Chondrocyte (in vitro differentiated cells): ENCODE data around the gene VTN. TPM values are rescaled to one million over a fixed set of nuclear protein-coding genes. Genes with fewer than 3 reads are reported as not detected.

Experiments
- DNase-seq: peaks from one replicate; pipeline ENCODE4 v3.0.0; 2021; ENCODE audit warnings: mixed read lengths, low spot score
- H3K27ac Mint-ChIP-seq: one replicate; pipeline ENCODE4 v1.8.0; 2021; ENCODE audit warnings: mild to moderate bottlenecking, moderate library complexity, mixed read lengths; ENCODE audit not compliant: unreplicated experiment
- H3K27me3 Mint-ChIP-seq: 2 replicates; pipeline ENCODE4 v1.8.0; 2021; ENCODE audit warnings: low read depth, mixed read lengths
- H3K36me3 Mint-ChIP-seq: 2 replicates; pipeline ENCODE4 v1.8.0; 2021; ENCODE audit warnings: low read depth, mixed read lengths
- H3K4me1 Mint-ChIP-seq: 2 replicates; pipeline ENCODE4 v1.8.0; 2021; ENCODE audit warnings: low read depth, mild to moderate bottlenecking, mixed read lengths
- H3K4me3 Mint-ChIP-seq: one replicate; pipeline ENCODE4 v1.8.0; 2021; ENCODE audit warnings: mild to moderate bottlenecking, moderate library complexity, mixed read lengths; ENCODE audit not compliant: unreplicated experiment
- H3K9me3 Mint-ChIP-seq: 2 replicates; pipeline ENCODE4 v1.8.0; 2021; ENCODE audit warnings: low read depth, mixed read lengths
- microRNA-seq: library from miRNA; unstranded; fragments of <30 nt; microRNA quantifications from one replicate; pipeline ENCODE4 v1.2.0, GENCODE V29; 2020; ENCODE audit warnings: borderline number of aligned reads
- total RNA-seq: library from RNA; stranded (reverse); gene quantifications from 3 replicates; pipeline ENCODE4 v1.2.1, GENCODE V29; 2021
- TF ChIP-seq, protein P1 (sequence below): fragments of 200-600 bp; sonication (generic); IDR thresholded peaks from 2 replicates; pipeline ENCODE4 v1.5.0; 2021; ENCODE audit warnings: antibody characterized with exemption, mild to moderate bottlenecking, moderate library complexity

The VTN gene
- total RNA-seq, 1 donor from 2014 or later = 0.55 TPM

DNA sequence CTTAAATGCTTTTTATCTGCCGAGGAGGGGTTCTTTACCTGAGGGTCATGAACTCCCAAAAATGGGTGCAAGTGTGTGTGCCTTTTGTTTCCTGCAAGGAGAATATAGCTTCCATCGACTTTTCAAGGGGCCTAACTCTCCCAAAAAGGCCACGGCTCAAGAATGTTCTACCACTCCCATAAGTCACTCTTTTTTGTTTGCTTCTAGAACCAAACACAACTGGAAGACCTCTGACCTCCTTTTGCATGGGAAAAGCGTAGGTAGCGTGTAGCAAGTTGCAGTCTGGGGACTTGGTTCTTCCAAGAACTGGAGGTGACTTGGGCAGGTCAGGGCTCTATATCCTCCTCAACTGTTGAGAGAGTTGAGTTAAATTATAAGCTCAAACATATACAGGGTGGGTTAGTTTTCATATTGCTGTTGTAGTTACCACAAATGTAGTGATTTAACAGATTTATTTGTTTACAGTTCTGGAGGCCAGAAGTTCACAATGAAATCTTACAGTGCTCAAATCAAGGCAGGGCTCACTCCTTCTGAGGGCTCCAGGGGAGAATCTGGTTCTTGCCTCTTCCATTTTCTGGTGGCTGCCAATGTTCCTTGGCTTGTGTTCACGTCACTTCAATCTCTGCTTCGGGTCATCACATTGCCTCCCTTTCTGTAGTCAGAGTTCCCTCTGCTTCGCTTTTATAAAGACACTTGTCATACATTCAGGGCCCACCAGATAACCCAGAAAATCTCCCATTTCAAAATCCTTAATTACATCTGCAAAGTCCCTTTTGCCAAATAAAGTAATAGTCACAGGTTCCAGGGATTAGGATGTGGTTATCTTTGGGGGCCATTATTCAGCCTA is 49.7 kb downstream of the VTN start:
- Mint-ChIP-seq H3K4me1 (peaks cover 25% of the 10 kb centered on the region), H3K27ac (peak overlapping the region; percentile 13), H3K9me3 (no peaks in the 10 kb centered on the region), H3K36me3 (no peaks in the 10 kb centered on the region), H3K4me3 (peak overlapping the region; percentile 92), H3K27me3 (no peaks in the 10 kb centered on the region)
- DNase-seq = no peak
- TF ChIP-seq, protein P1, sequence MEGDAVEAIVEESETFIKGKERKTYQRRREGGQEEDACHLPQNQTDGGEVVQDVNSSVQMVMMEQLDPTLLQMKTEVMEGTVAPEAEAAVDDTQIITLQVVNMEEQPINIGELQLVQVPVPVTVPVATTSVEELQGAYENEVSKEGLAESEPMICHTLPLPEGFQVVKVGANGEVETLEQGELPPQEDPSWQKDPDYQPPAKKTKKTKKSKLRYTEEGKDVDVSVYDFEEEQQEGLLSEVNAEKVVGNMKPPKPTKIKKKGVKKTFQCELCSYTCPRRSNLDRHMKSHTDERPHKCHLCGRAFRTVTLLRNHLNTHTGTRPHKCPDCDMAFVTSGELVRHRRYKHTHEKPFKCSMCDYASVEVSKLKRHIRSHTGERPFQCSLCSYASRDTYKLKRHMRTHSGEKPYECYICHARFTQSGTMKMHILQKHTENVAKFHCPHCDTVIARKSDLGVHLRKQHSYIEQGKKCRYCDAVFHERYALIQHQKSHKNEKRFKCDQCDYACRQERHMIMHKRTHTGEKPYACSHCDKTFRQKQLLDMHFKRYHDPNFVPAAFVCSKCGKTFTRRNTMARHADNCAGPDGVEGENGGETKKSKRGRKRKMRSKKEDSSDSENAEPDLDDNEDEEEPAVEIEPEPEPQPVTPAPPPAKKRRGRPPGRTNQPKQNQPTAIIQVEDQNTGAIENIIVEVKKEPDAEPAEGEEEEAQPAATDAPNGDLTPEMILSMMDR = no peak

DNA sequence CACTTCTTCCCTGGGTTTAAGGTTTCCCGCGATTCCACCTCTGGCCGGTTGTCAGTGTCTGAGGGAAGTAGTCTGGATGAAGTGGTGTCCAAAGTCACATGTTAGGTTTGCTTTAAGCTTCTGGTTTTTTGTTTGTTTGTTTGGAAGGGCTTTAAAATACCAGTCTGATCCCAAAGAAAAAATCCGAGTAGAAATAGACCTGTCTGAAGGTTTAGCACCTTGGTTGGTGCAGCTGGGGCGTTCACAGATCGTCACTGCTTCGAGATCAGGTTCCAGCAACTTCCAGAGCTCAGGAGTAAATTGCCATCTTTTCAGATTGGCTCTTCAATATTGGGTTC is 50.5 kb downstream of the VTN start:
- TF ChIP-seq, protein P1 = no peak
- peak overlapping the region; percentile 92 for H3K4me3 Mint-ChIP-seq
- H3K4me1 Mint-ChIP-seq = peaks cover 25% of the 10 kb centered on the region
- no peak for DNase-seq
- H3K36me3 Mint-ChIP-seq = no peaks in the 10 kb centered on the region
- H3K27me3 Mint-ChIP-seq = no peaks in the 10 kb centered on the region
- H3K9me3 Mint-ChIP-seq = no peaks in the 10 kb centered on the region
- peak overlapping the region; percentile 87 for H3K27ac Mint-ChIP-seq

DNA sequence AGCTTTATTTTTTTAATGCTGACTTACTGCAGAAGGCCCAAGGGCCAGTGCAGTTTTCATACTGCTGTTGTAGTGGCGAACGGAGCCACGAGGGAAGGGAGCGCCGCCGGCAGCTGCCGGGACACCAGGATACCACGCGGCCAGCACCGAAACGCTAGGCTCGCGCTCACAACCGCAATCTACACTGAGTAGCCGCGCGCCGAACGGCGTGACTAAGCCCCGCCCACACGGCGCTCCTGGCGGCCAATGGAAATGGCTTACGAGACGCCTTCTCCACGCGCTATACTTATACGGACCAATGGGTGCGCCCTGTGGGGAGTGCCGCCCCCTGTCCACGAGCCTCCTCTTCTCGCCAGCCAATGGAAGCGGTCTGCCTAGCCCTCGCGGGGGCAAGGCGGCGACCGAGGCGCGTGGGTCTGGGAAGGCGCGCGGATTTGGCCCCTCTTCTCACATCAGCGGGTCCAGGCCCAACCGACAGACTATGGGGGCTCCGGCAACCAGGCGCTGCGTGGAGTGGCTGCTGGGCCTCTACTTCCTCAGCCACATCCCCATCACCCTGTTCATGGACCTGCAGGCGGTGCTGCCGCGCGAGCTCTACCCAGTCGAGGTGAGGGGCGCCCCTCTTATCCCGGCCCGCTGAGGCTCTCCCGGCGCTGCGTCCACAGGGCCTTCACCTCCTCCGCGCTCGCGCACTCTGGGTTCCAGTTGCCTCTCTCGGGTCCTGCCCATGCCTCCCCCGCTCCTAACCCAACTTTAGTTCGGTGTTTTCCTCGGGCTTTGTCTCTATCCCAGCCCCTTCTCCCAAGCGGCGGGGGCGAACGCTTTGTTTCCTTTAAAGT is 51.1 kb downstream of the VTN start, which contains the start of gene TMEM97:
Gene TMEM97, plus strand, starts transcription at position 442 of the 839 bp plus-strand sequence. Its CDS starts 40 bp downstream, at position 482.
- H3K36me3 Mint-ChIP-seq = no peaks in the 10 kb centered on the region
- peaks cover 25% of the 10 kb centered on the region for H3K4me1 Mint-ChIP-seq
- H3K4me3 Mint-ChIP-seq = peak within 1 kb of the TSS; percentile 92
- TF ChIP-seq, protein P1 = peak; percentile 60
- H3K9me3 Mint-ChIP-seq = no peaks in the 10 kb centered on the region
- DNase-seq = peak; percentile 98
- H3K27me3 Mint-ChIP-seq = no peaks in the 10 kb centered on the region
- H3K27ac Mint-ChIP-seq = peak within 1 kb of the TSS; percentile 87

GRCh38 chr17:28317966-28318758 is 51.9 kb downstream of the VTN start:
- H3K27me3 Mint-ChIP-seq = peaks cover 2% of the 10 kb centered on the region
- no peaks in the 10 kb centered on the region for H3K9me3 Mint-ChIP-seq
- H3K27ac Mint-ChIP-seq = peak overlapping the region; percentile 85
- no peaks in the 10 kb centered on the region for H3K36me3 Mint-ChIP-seq
- peaks cover 25% of the 10 kb centered on the region for H3K4me1 Mint-ChIP-seq
- no peak for DNase-seq
- TF ChIP-seq, protein P1 = no peak
- H3K4me3 Mint-ChIP-seq = peak overlapping the region; percentile 92

Small RNA genes lying within 50 kb of the gene (microRNA-seq; reads per million reads assigned to microRNA genes)
- not detected for gene MIR4723

Other genes starting within 250 kb of the VTN start
- gene TMEM97, start 51.1 kb downstream of the VTN start, total RNA-seq = 11.8 to 14.3 TPM (median 13.6 TPM) in 3 replicates
- gene IFT20, start 34.8 kb downstream of the VTN start, total RNA-seq = 63.7 to 70.2 TPM (median 64.3 TPM) in 3 replicates
- 52.0 to 79.5 TPM (median 74.0 TPM) in 3 replicates for gene TNFAIP1, start 34.5 kb downstream of the VTN start, total RNA-seq
- gene POLDIP2, start 12.8 kb downstream of the VTN start, total RNA-seq = 70.1 to 70.8 TPM (median 70.4 TPM) in 3 replicates
- gene SEBOX, start 5.1 kb downstream of the VTN start, total RNA-seq = not detected in 3 replicates
- gene SARM1, start 1.4 kb upstream of the VTN start, total RNA-seq = 22.2 to 24.1 TPM (median 23.0 TPM) in 3 replicates
- gene SLC46A1, start 35.9 kb upstream of the VTN start, total RNA-seq = 12.7 to 13.2 TPM (median 13.0 TPM) in 3 replicates
- gene SLC13A2, start 103.3 kb upstream of the VTN start, total RNA-seq = not detected in 3 replicates
- gene FOXN1, start 136.0 kb upstream of the VTN start, total RNA-seq = not detected in 3 replicates
- 19.8 to 24.9 TPM (median 24.1 TPM) in 3 replicates for gene UNC119, start 182.3 kb upstream of the VTN start, total RNA-seq
- 56.5 to 65.7 TPM (median 62.9 TPM) in 3 replicates for gene PIGS, start 201.2 kb upstream of the VTN start, total RNA-seq
- 3.9 to 9.5 TPM (median 8.0 TPM) in 3 replicates for gene ALDOC, start 206.6 kb upstream of the VTN start, total RNA-seq
- 10.3 to 20.3 TPM (median 12.9 TPM) in 3 replicates for gene SPAG5, start 228.7 kb upstream of the VTN start, total RNA-seq
- 4.7 to 9.0 TPM (median 6.4 TPM) in 3 replicates for gene RSKR, start 243.9 kb upstream of the VTN start, total RNA-seq